H1 (cell line): ENCODE data around the gene BACE2. TPM values are rescaled to one million over a fixed set of nuclear protein-coding genes. Genes with fewer than 3 reads are reported as not detected.

Experiments used
- CTCF ChIA-PET: fragments of 300-600 bp; sonication (Branson Sonifier 250); formaldehyde crosslinking; loops from one replicate; lab custom pipeline; 2021; ENCODE audit not compliant: partially characterized antibody; lab: Charles Lee
- POLR2A ChIA-PET: fragments of 300-600 bp; sonication (Branson Sonifier 250); formaldehyde crosslinking; loops from one replicate; lab custom pipeline; 2021; ENCODE audit warnings: inconsistent platforms; ENCODE audit not compliant: partially characterized antibody; lab: Charles Lee
- DNase-seq, 2 experiments: peaks; one replicate each; pipeline versions ENCODE4 v3.0.0 to v3.0.0-alpha.2; 2010 to 2022; ENCODE audit warnings: low spot score in 2 of 2, low read depth in 1 of 2, mixed read lengths in 1 of 2
- FAIRE-seq: peaks from 2 replicates; lab custom pipeline; 2011; peaks lifted over from hg19 to GRCh38; lab: Jason Lieb, UNC
- H2AFZ ChIP-seq: 2 replicates; pipeline ENCODE4 v1.8.1; 2012; ENCODE audit warnings: low read length, inconsistent platforms
- H2AK5ac ChIP-seq: 2 replicates; pipeline ENCODE4 v1.6.1; 2013; ENCODE audit warnings: low read depth, low read length
- H2BK120ac ChIP-seq: replicated peaks from 2 replicates; pipeline ENCODE3; 2013; ENCODE audit warnings: low read depth, low read length, inconsistent platforms
- H2BK12ac ChIP-seq: 2 replicates; pipeline ENCODE4 v1.6.1; 2013; ENCODE audit warnings: low read depth, low read length
- H2BK15ac ChIP-seq: 2 replicates; pipeline ENCODE4 v1.6.1; 2013; ENCODE audit warnings: low read length
- H2BK20ac ChIP-seq: 2 replicates; pipeline ENCODE4 v1.6.1; 2013; ENCODE audit warnings: low read length
- H2BK5ac ChIP-seq: 2 replicates; pipeline ENCODE4 v1.6.1; 2013; ENCODE audit warnings: low read depth, low read length
- H3K14ac ChIP-seq: 2 replicates; pipeline ENCODE4 v1.6.1; 2013; ENCODE audit warnings: inconsistent platforms; ENCODE audit not compliant: insufficient read length
- H3K18ac ChIP-seq: 2 replicates; pipeline ENCODE4 v1.6.1; 2013; ENCODE audit warnings: low read length; ENCODE audit errors: extremely low read depth
- H3K23ac ChIP-seq: 2 replicates; pipeline ENCODE4 v1.6.1; 2013; ENCODE audit warnings: inconsistent platforms; ENCODE audit not compliant: insufficient read length
- H3K23me2 ChIP-seq: 2 replicates; pipeline ENCODE4 v1.6.1; 2013; ENCODE audit warnings: low read depth, low read length
- H3K27ac ChIP-seq: 2 replicates; pipeline ENCODE4 v1.6.1; 2011; ENCODE audit warnings: low read depth, low read length, inconsistent platforms
- H3K27me3 ChIP-seq, 4 experiments: replicated peaks in 1 of 4; 1 replicate in 1 of 4; 2 replicates in 3 of 4; pipeline versions ENCODE4 v1.6.1 to v1.8.1; 2011 to 2013; ENCODE audit warnings: low read length in 3 of 4, mild to moderate bottlenecking in 3 of 4, inconsistent platforms in 2 of 4, mixed read lengths in 2 of 4, moderate library complexity in 1 of 4; ENCODE audit not compliant: control insufficient read depth in 3 of 4, insufficient read depth in 3 of 4; ENCODE audit errors: extremely low read depth in 1 of 4
- H3K36me3 ChIP-seq, 4 experiments: 2 replicates each; pipeline versions ENCODE4 v1.6.1 to v1.8.1; 2011 to 2013; ENCODE audit warnings: mild to moderate bottlenecking in 4 of 4, low read length in 3 of 4, moderate library complexity in 2 of 4, control low read depth in 1 of 4, inconsistent platforms in 1 of 4; ENCODE audit not compliant: insufficient read depth in 4 of 4, control insufficient read depth in 2 of 4
- H3K4ac ChIP-seq: replicated peaks from 2 replicates; pipeline ENCODE3; 2013; ENCODE audit warnings: low read length, low read depth, mixed read lengths, inconsistent platforms; ENCODE audit not compliant: insufficient read length
- H3K4me1 ChIP-seq, 4 experiments: replicated peaks in 1 of 4; 1 replicate in 1 of 4; 2 replicates in 3 of 4; pipeline versions ENCODE4 v1.6.1 to v1.8.1; 2011 to 2013; ENCODE audit warnings: low read length in 3 of 4, inconsistent platforms in 2 of 4, mixed read lengths in 1 of 4; ENCODE audit not compliant: insufficient read depth in 4 of 4, control insufficient read depth in 3 of 4
- H3K4me2 ChIP-seq, 2 experiments: 2 replicates each; pipeline versions ENCODE4 v1.6.1 to v1.8.1; 2011 to 2013; ENCODE audit warnings: low read depth in 2 of 2, low read length in 2 of 2, control low read depth in 1 of 2, inconsistent platforms in 1 of 2, mild to moderate bottlenecking in 1 of 2; ENCODE audit not compliant: insufficient read depth in 1 of 2
- H3K4me3 ChIP-seq, 4 experiments: fragments of 200-600, 300-600 bp in 1 of 4; sonication (generic), shearing (Covaris generic), sonication (Bioruptor Twin) in 1 of 4; 2 replicates each; pipeline versions ENCODE4 v1.5.1 to v1.8.1; 2011 to 2016; ENCODE audit warnings: low read length in 4 of 4, low read depth in 3 of 4, control low read depth in 2 of 4, inconsistent platforms in 2 of 4, mild to moderate bottlenecking in 2 of 4, mixed read lengths in 1 of 4, moderate library complexity in 1 of 4; ENCODE audit not compliant: insufficient read depth in 2 of 4; ENCODE audit errors: extremely low read depth in 1 of 4
- H3K56ac ChIP-seq: replicated peaks from 2 replicates; pipeline ENCODE3; 2013; ENCODE audit warnings: low read depth, mild to moderate bottlenecking, mixed read lengths, low read length, inconsistent platforms; ENCODE audit not compliant: insufficient read length
- H3K79me1 ChIP-seq: 2 replicates; pipeline ENCODE4 v1.6.1; 2013; ENCODE audit warnings: low read depth, low read length, control low read depth
- H3K79me2 ChIP-seq, 2 experiments: 2 replicates each; pipeline versions ENCODE4 v1.6.1 to v1.8.1; 2012 to 2013; ENCODE audit warnings: low read length in 2 of 2, mild to moderate bottlenecking in 2 of 2, inconsistent platforms in 1 of 2; ENCODE audit not compliant: insufficient read depth in 2 of 2, control insufficient read depth in 1 of 2
- H3K9ac ChIP-seq, 4 experiments: replicated peaks in 1 of 4; 1 replicate in 1 of 4; 2 replicates in 3 of 4; pipeline versions ENCODE4 v1.6.1 to v1.8.1; 2011 to 2013; ENCODE audit warnings: low read depth in 3 of 4, low read length in 3 of 4, control low read depth in 2 of 4, mild to moderate bottlenecking in 2 of 4, moderate library complexity in 2 of 4, inconsistent platforms in 1 of 4; ENCODE audit errors: extremely low read depth in 1 of 4
- H3K9me3 ChIP-seq, 2 experiments: 2 replicates each; pipeline versions ENCODE4 v1.6.1 to v1.8.1; 2012 to 2013; ENCODE audit warnings: mild to moderate bottlenecking in 2 of 2, moderate library complexity in 2 of 2, control low read depth in 1 of 2, inconsistent platforms in 1 of 2, low read depth in 1 of 2, low read length in 1 of 2, mixed read lengths in 1 of 2; ENCODE audit not compliant: insufficient read depth in 2 of 2
- H4K20me1 ChIP-seq, 2 experiments: replicated peaks in 1 of 2; 2 replicates each; pipeline versions ENCODE3 to v1.8.1; 2011 to 2013; ENCODE audit warnings: inconsistent platforms in 2 of 2, low read length in 2 of 2, mild to moderate bottlenecking in 1 of 2; ENCODE audit not compliant: insufficient read depth in 2 of 2, control insufficient read depth in 1 of 2
- H4K5ac ChIP-seq: 2 replicates; pipeline ENCODE4 v1.6.1; 2013; ENCODE audit warnings: low read length, low read depth, mixed read lengths, inconsistent platforms; ENCODE audit not compliant: insufficient read length
- H4K8ac ChIP-seq: 2 replicates; pipeline ENCODE4 v1.8.0; 2013; ENCODE audit warnings: mild to moderate bottlenecking, moderate library complexity, low read length, inconsistent platforms; ENCODE audit not compliant: insufficient read depth; ENCODE audit errors: extremely low read depth
- H4K91ac ChIP-seq: replicated peaks from 2 replicates; pipeline ENCODE3; 2013; ENCODE audit warnings: low read length, mixed read lengths, inconsistent platforms; ENCODE audit not compliant: insufficient read length
- HDAC2 ChIP-seq, 2 experiments: fragments of 300-600 bp in 1 of 2; sonication (generic) in 1 of 2; IDR thresholded peaks; 2 replicates each; pipeline ENCODE4 v1.6.1; 2011 to 2012; ENCODE audit warnings: low read depth in 2 of 2, low read length in 2 of 2, mild to moderate bottlenecking in 2 of 2, moderate library complexity in 2 of 2, borderline replicate concordance in 1 of 2, inconsistent platforms in 1 of 2
- KDM4A ChIP-seq: IDR thresholded peaks from one replicate; pipeline ENCODE4 v1.7.1; 2012; ENCODE audit warnings: low read depth, mild to moderate bottlenecking, moderate library complexity, low read length, inconsistent platforms; ENCODE audit not compliant: severe bottlenecking
- KDM5A ChIP-seq: fragments of 200-600 bp; IDR thresholded peaks from 2 replicates; pipeline ENCODE4 v1.7.1; 2012; ENCODE audit warnings: mild to moderate bottlenecking, low read length, inconsistent platforms, mixed read lengths
- NANOG ChIP-seq: IDR thresholded peaks from 2 replicates; pipeline ENCODE4 v1.6.1; 2011; ENCODE audit warnings: low read length, low read depth, mild to moderate bottlenecking, inconsistent platforms; ENCODE audit not compliant: insufficient read depth, poor library complexity, severe bottlenecking
- PHF8 ChIP-seq: fragments of 200-600 bp; sonication (generic); conservative IDR thresholded peaks from 2 replicates; pipeline ENCODE4 v1.7.1; 2012; ENCODE audit warnings: low read depth, mild to moderate bottlenecking, inconsistent platforms, low read length, moderate library complexity
- POLR2AphosphoS5 ChIP-seq: IDR thresholded peaks from 2 replicates; pipeline ENCODE4 v1.6.1; 2011; ENCODE audit warnings: low read depth, low read length
- WGBS, 2 experiments: shearing (Covaris generic) in 1 of 2; methylation state at CpG; one replicate each; pipeline versions ENCODE4 v1.1.6 to v1.1.7; 2013 to 2015; ENCODE audit warnings: low lambda C conversion rate in 2 of 2, mixed read lengths in 2 of 2, inconsistent platforms in 1 of 2, low coverage in 1 of 2, missing lambda C conversion rate in 1 of 2; ENCODE audit not compliant: insufficient replicate concordance in 2 of 2, insufficient coverage in 1 of 2, insufficient read length in 1 of 2; ENCODE audit errors: extremely low coverage in 1 of 2, missing lambda C conversion rate in 1 of 2; 5-methylcytosine and 5-hydroxymethylcytosine counted together
- polyA plus RNA-seq, 7 experiments: library from polyadenylated mRNA; depleted of rRNA in 3 of 7; stranded (reverse) in 5 of 7; unstranded in 2 of 7; fragments of >200 nt in 5 of 7; fragments of 200-250 nt in 2 of 7; gene quantifications; 1 replicate in 5 of 7; 2 replicates in 1 of 7; 4 replicates in 1 of 7; pipeline versions ENCODE4 v1.2.1 to v1.2.3, GENCODE V29; 2011 to 2013; ENCODE audit warnings: missing spikeins in 2 of 7, mixed read lengths in 2 of 7
- total RNA-seq: library from RNA; stranded (reverse); fragmentation: NEBNext Ultra II Directional; extraction: Animal tissue kit (Norgen Biotek cat#: 25700); gene quantifications from 2 replicates; pipeline ENCODE4 v1.2.1, GENCODE V29; 2021
- TF ChIP-seq, protein P1 (sequence below): IDR thresholded peaks from 2 replicates; pipeline ENCODE4 v1.6.1; 2011; ENCODE audit warnings: low read length, improper control_type of control experiment

The BACE2 gene
- total and polyA plus RNA-seq, 2 of the 8 experiments (the other 6 are each of a cell fraction or from before 2014, with no cell fraction given), result 8.1 to 10.9 TPM

DNA sequence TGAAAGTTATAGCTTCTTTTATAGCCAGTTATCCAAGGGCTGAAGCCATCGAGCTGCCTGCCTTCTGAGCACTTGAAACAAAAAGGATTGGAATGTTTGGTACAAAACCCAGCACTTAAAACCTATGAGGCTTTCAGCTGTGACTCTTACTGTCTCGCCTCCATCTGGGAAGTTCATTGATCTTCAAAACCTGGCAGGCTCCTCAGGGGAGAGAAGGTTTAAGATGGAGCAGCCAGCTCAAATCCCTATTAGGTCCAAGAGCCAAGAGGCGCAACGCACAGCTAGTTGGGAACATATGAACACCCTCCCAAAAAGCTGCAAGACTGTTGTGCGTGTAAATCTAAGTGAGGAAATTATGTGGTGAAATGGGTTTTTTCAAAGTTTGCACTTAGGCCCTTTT is 33.4 kb downstream of the BACE2 start:
- Histone ChIP-seq H3K4me2 (no peak overlapping the region), H2AK5ac (no peak overlapping the region), H3K23ac (no peak overlapping the region), H3K18ac (no peak overlapping the region), H2BK5ac (no peak overlapping the region), H3K4ac (no peak overlapping the region), H2BK12ac (no peak overlapping the region), H3K56ac (no peak overlapping the region), H3K4me1 (no peaks in the 10 kb centered on the region; a peak in 1 of 7 replicates), H4K20me1 (no peaks in the 10 kb centered on the region), H3K79me2 (no peaks in the 10 kb centered on the region), H3K4me3 (no peak overlapping the region), H2BK15ac (no peak overlapping the region), H3K27ac (no peak overlapping the region), H2BK120ac (no peak overlapping the region), H3K23me2 (no peaks in the 10 kb centered on the region), H3K14ac (no peak overlapping the region), H4K5ac (no peak overlapping the region), H4K91ac (no peak overlapping the region), H2BK20ac (no peak overlapping the region), H3K27me3 (no peaks in the 10 kb centered on the region), H3K36me3 (no peaks in the 10 kb centered on the region), H2AFZ (no peak overlapping the region), H4K8ac (no peak overlapping the region), H3K9ac (no peak overlapping the region), H3K79me1 (no peaks in the 10 kb centered on the region; the same call in 1 of the 2 replicates), H3K9me3 (no peaks in the 10 kb centered on the region)
- WGBS, 2 experiments, result 95% methylated on average over 5 of the region's 5 CpGs; no CpG with 5 or more reads in 1 of the 2 experiments
- ChIA-PET CTCF (interaction anchor here (0.9 to 1.4 kb wide), 2 partner anchors 14 to 31 kb away, joined by 3 to 4 read pairs; no protein-coding TSS in a partner anchor), POLR2A (no interaction called here)
- DNase-seq (no peak), FAIRE-seq (no peak)
- TF ChIP-seq PHF8 (no peak), KDM5A (no peak), POLR2AphosphoS5 (no peak), KDM4A (no peak), HDAC2 (IDR thresholded peaks at IDR 0.05; ENCODE audit: borderline replicate concordance in 1 of 2, low read depth in 2 of 2, low read length in 2 of 2) (no peak), NANOG (no peak)
- TF ChIP-seq, protein P1, sequence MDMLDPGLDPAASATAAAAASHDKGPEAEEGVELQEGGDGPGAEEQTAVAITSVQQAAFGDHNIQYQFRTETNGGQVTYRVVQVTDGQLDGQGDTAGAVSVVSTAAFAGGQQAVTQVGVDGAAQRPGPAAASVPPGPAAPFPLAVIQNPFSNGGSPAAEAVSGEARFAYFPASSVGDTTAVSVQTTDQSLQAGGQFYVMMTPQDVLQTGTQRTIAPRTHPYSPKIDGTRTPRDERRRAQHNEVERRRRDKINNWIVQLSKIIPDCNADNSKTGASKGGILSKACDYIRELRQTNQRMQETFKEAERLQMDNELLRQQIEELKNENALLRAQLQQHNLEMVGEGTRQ, result no peak
